ENCODE results near the gene LIMK2. TPM values are rescaled to one million over a fixed set of nuclear protein-coding genes. Genes with fewer than 3 reads are reported as not detected.

The LIMK2 gene
- total RNA-seq, 4 donors from 2014 or later = 50.0 to 67.2 (median 56.9) TPM

GRCh38 chr22:31326877-31327276 is 114.8 kb downstream of the LIMK2 start:
- Histone ChIP-seq H3K9me3 (no peaks in the 10 kb centered on the region), H3K27me3 (no peaks in the 10 kb centered on the region), H3K4me1 (peaks cover 0 to 16% (median 0%) of the 10 kb centered on the region in 4 donors), H3K4me3 (no peak overlapping the region), H3K36me3 (peaks cover 0 to 98% (median 6%) of the 10 kb centered on the region in 3 donors), H3K27ac (no peak overlapping the region)
- TF ChIP-seq EP300 (IDR thresholded peaks at IDR 0.05) = no peak
- WGBS, 2 donors = 90% methylated on average over 9 of the region's 9 CpGs
- no peak for DNase-seq (ENCODE audit: low spot score in 2 of 2)

GRCh38 chr22:31327806-31328543 is 115.9 kb downstream of the LIMK2 start:
- no peak for DNase-seq (ENCODE audit: low spot score in 2 of 2)
- peak overlapping the region in 2 of 4 donors; percentile 12 to 70 for H3K27ac ChIP-seq
- H3K9me3 ChIP-seq = no peaks in the 10 kb centered on the region
- no peaks in the 10 kb centered on the region for H3K27me3 ChIP-seq
- peaks cover 0 to 98% (median 6%) of the 10 kb centered on the region in 3 donors for H3K36me3 ChIP-seq
- no peak overlapping the region for H3K4me3 ChIP-seq
- peaks cover 0 to 14% (median 0%) of the 10 kb centered on the region in 4 donors for H3K4me1 ChIP-seq
- WGBS, 2 donors = 62 to 71% methylated on average over 8 to 9 of the region's 9 CpGs
- TF ChIP-seq POLR2A (IDR thresholded peaks at IDR 0.05) (no peak), CTCF (IDR thresholded peaks at IDR 0.05) (no peak), EP300 (IDR thresholded peaks at IDR 0.05) (no peak)

- TF ChIP-seq POLR2A (IDR thresholded peaks at IDR 0.05) (no peak), CTCF (IDR thresholded peaks at IDR 0.05) (no peak), EP300 (IDR thresholded peaks at IDR 0.05) (no peak)
- no peaks in the 10 kb centered on the region for H3K27me3 ChIP-seq
- H3K4me3 ChIP-seq = no peak overlapping the region
- no peak for DNase-seq (ENCODE audit: low spot score in 2 of 2)
- H3K9me3 ChIP-seq = no peaks in the 10 kb centered on the region
- H3K4me1 ChIP-seq = peaks cover 0 to 14% (median 0%) of the 10 kb centered on the region in 4 donors
- H3K36me3 ChIP-seq = peaks cover 0 to 99% (median 6%) of the 10 kb centered on the region in 3 donors
- H3K27ac ChIP-seq = peak overlapping the region in 2 of 4 donors; percentile 12 to 63
- WGBS, 2 donors = 85 to 86% methylated on average over 13 of the region's 13 CpGs
Measured at GRCh38 chr22:31328544-31328960, 116.5 kb downstream of the LIMK2 start.

GRCh38 chr22:31329029-31329428 is 116.9 kb downstream of the LIMK2 start:
- H3K4me3 ChIP-seq = no peak overlapping the region
- WGBS, 2 donors = 73 to 93% methylated on average over 3 to 4 of the region's 4 CpGs
- H3K27me3 ChIP-seq = no peaks in the 10 kb centered on the region
- TF ChIP-seq EP300 (IDR thresholded peaks at IDR 0.05) = no peak
- no peaks in the 10 kb centered on the region for H3K9me3 ChIP-seq
- no peak for DNase-seq (ENCODE audit: low spot score in 2 of 2)
- H3K36me3 ChIP-seq = peaks cover 0 to 100% (median 6%) of the 10 kb centered on the region in 3 donors
- H3K4me1 ChIP-seq = peaks cover 0 to 14% (median 0%) of the 10 kb centered on the region in 4 donors
- H3K27ac ChIP-seq = peak overlapping the region in 1 of 4 donors; percentile 63

Small RNA genes lying within 50 kb of the gene (small RNA-seq; reads per million reads assigned to genes)
- gene RF00019 (not detected), gene RNA5SP496 (not detected), gene RNU6-1128P (not detected)

Other genes starting within 250 kb of the LIMK2 start
- gene MORC2, start 243.5 kb upstream of the LIMK2 start, total RNA-seq = 10 to 100 TPM; 18.0 to 22.0 (median 21.0) TPM
- gene TUG1, start 243.0 kb upstream of the LIMK2 start, total RNA-seq = 10 to 100 TPM; 63.5 to 90.4 (median 77.0) TPM
- gene SMTN, start 131.0 kb upstream of the LIMK2 start, total RNA-seq = 100 to 1,000 TPM; 173 to 294 (median 253) TPM
- gene SELENOM, start 104.7 kb upstream of the LIMK2 start, total RNA-seq = 100 to 1,000 TPM; 591 to 706 (median 650) TPM
- 1 to 10 TPM in 1 of 4 donors, under 1 TPM in 3; 0.20 to 1.0 (median 0.67) TPM for gene INPP5J, start 89.3 kb upstream of the LIMK2 start, total RNA-seq
- gene PLA2G3, start 71.8 kb upstream of the LIMK2 start, total RNA-seq = not detected
- 10 to 100 TPM; 34.5 to 44.4 (median 38.8) TPM for gene RNF185, start 52.1 kb upstream of the LIMK2 start, total RNA-seq
- gene PIK3IP1, start 80.2 kb downstream of the LIMK2 start, total RNA-seq = 100 to 1,000 TPM in 1 of 4 donors, 10 to 100 TPM in 3; 54.8 to 106 (median 80.5) TPM
- gene PATZ1, start 134.0 kb downstream of the LIMK2 start, total RNA-seq = 10 to 100 TPM; 27.1 to 33.5 (median 31.3) TPM
- gene DRG1, start 187.3 kb downstream of the LIMK2 start, total RNA-seq = 10 to 100 TPM; 35.9 to 86.7 (median 51.9) TPM